Heart left ventricle (tissue), 13 donors: Measurements from ENCODE around the gene BTG1.

ENCODE experiments used
- CTCF ChIP-seq, 12 donors: fragments of 200-600 bp; sonication (generic) in 4 of 12; IDR thresholded peaks; one replicate each; pipeline versions ENCODE4 v1.5.0 to v1.8.0; 2018 to 2022; ENCODE audit warnings: antibody characterized with exemption in 12 of 12, mild to moderate bottlenecking in 5 of 12
- POLR2A ChIP-seq, 2 donors: fragments of 450-650 bp; IDR thresholded peaks; one replicate each; pipeline ENCODE4 v1.6.1; 2017; ENCODE audit warnings: antibody characterized with exemption in 2 of 2, mild to moderate bottlenecking in 2 of 2, moderate library complexity in 2 of 2
- donor health status: ischemic (EF 13 %, LVEDD 7.1; RV severe dilation, severe dysfunction).
- donor health status: DM: no; HTN: yes; CAD: no.
- donor health status: DM: no; HTN: no; CAD: no.
- donor health status: ischemic (EF 25% LVEDD 6.9; RV normal size, moderate dysfunction).
- donor health status: ischemic (EF 25% LVEDD 5.7; RV mildly dilated, moderate dysfunction).
- donor health status: ischemic (EF 35%, LVEDD 5.7; RV mildly dilated, moderate dysfunction).
- donor health status: nonischemic (EF 11% LVEDD 7.7; RV severe dilation, severe dysfunction).
- donor health status: DM: yes; HTN: yes; CAD: no.
- donor health status: PGD.
- donor health status: ischemic (EF 29% LVEDD 5.4; RV normal size, mild dysfunction).
- donor health status: nonischemic (EF 23%, LVEDD 6.1; RV moderate dilation, normal function).

- no peak for TF ChIP-seq CTCF (IDR thresholded peaks at IDR 0.05)
- no peak for TF ChIP-seq POLR2A (IDR thresholded peaks at IDR 0.05)
Measured at GRCh38 chr12:92156704-92157395, 11.2 kb upstream of the BTG1 start.
